Measurements from ENCODE around the gene MICU1. TPM values are rescaled to one million over a fixed set of nuclear protein-coding genes. Genes with fewer than 3 reads are reported as not detected.

The MICU1 gene
- total RNA-seq, 2 experiments from 2014 or later, result 41.2 to 41.7 TPM

DNA sequence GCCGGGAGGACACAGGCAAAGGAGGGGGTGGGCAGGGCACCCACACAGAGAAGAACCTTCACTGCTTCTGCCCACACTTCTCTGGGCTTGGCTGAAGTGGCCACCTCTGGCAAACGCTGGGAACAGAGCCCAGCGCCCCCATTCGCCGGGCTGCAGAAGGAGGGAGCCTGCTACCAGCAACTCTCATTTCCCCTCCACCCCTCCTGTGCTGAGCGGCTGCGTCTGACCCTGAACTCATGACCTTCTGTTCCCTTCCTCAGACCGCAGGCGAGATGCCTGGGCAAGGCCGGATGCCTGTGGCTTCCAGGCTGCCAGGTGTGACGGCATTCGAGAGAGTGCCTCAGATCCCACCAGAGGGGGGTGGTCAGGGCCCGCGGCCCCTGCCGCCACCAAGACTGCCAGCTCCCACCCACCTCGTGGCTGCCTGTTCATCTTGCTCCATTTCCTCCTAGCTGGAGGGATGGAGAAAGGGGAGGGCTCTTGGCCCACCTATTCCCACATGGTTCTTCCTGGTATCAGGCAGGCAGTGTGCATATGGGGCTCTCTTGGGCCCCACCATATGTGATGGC, 291.0 kb downstream of the MICU1 start:
- peak; percentile 95 for DNase-seq
- Mint-ChIP-seq H3K9me3 (no peaks in the 10 kb centered on the region), H3K4me3 (peak overlapping the region; percentile 55), H3K36me3 (peaks cover 17% of the 10 kb centered on the region), H3K27me3 (no peaks in the 10 kb centered on the region), H3K4me1 (ENCODE audit: low read depth) (peaks cover 73% of the 10 kb centered on the region), H3K27ac (peak overlapping the region; percentile 99)
- intact Hi-C loops (cut with micrococcal nuclease), result loop anchor here (1.0 to 10.0 kb wide), 9 partner anchors 19 to 610 kb away; partner anchors contain the start of genes CHST3, DDIT4, DNAJB12 and SPOCK2
- CTCF ChIA-PET, result interaction anchor here (0.7 to 8.9 kb wide), 15 partner anchors 9 to 286 kb away, joined by 3 to 183 read pairs (median 6); partner anchors contain the start of gene DDIT4
- POLR2A ChIA-PET, result interaction anchor here (1.1 to 12.2 kb wide), 12 partner anchors 8 to 286 kb away, joined by 4 to 240 read pairs (median 10); partner anchors contain the start of genes ANAPC16, ASCC1, DDIT4 and SPOCK2

DNA sequence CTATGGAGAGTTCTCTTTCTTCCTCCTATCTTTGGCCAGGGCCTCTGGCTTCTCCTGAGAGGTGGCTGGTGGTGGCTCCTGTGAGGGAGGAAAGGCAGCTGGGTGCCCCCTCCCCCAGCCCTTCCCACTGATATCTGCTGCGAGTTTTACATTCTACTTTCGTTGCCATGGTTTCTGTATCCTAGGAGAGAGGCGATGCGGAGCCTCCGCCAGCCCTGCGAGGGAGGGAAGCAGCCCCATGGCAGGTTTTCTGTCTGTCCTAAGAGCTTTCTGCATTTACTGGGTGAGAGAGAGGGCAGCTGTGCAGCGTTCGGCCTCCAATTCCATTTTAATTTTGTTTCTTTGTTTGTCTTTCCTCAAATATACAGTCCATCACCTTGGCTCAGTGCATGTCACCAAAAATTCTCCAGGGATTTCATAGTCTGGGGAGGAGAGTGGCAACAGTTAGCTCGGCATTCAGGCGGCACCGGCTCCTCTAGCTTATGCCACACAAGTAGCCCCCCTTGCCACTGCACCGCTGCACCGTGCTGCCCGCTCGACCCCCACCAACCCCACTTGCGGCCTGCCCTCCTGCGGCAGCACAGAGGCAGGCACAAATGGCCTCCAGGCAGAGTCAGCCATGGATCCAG, 291.6 kb downstream of the MICU1 start:
- peak; percentile 33 for DNase-seq
- H3K4me1 Mint-ChIP-seq (ENCODE audit: low read depth), result peaks cover 78% of the 10 kb centered on the region
- H3K4me3 Mint-ChIP-seq, result peak overlapping the region; percentile 55
- ChIA-PET POLR2A (interaction anchor here (1.1 to 12.2 kb wide), 12 partner anchors 10 to 247 kb away, joined by 3 to 240 read pairs (median 10); partner anchors contain the start of genes ANAPC16, ASCC1, DDIT4 and SPOCK2), CTCF (interaction anchor here (0.6 to 8.9 kb wide), 13 partner anchors 8 to 285 kb away, joined by 3 to 183 read pairs (median 7); partner anchors contain the start of gene DDIT4)
- peak overlapping the region; percentile 99 for H3K27ac Mint-ChIP-seq
- intact Hi-C loops (cut with micrococcal nuclease), result loop anchor here (2.0 to 10.0 kb wide), 5 partner anchors 116 to 610 kb away; partner anchors contain the start of genes CHST3 and SPOCK2
- peaks cover 18% of the 10 kb centered on the region for H3K36me3 Mint-ChIP-seq
- no peaks in the 10 kb centered on the region for H3K9me3 Mint-ChIP-seq
- H3K27me3 Mint-ChIP-seq, result no peaks in the 10 kb centered on the region

DNA sequence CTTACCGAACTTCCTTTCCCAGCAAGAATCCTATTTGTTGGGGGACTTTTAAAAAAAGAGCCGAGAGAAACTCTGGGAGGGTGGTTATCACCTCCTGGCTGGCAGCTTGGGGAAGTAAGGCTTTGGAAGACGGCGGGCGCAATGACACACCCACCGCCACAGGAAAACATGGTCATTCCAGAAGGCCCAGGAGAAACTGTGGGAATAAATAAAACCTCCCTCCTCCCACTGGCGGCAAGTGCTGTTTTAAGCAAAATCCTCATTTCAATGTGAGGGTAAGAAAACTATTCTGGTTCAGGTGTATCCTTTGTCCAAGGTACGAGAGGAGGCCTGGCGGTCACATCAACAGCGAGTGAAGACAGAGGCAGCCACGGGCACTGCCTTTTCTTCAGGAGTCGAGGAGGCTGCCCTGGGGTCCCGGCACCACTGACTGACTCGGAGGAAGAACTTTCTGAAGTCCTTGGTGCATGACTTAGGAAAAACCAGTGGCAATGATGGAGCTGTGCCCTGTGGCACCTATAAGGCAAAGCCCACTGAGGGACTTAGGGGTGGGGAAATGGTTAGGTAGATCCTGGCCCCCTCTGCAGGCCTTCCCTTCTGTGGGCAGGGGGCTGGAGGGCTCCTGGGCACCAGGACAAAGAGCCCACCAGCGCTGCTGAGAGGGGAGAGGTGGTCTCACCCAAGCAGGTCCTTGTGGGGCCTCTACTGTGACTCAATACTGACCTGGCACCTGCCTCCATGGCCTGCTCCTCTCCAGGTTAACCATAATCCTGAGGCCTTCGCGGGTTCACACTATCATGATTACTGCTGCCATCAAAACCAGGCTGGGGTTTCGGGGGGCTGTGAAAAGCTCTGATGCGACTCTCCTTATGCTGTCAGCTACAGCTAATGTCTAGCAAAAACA, 292.5 kb downstream of the MICU1 start:
- peak overlapping the region; percentile 99 for H3K27ac Mint-ChIP-seq
- H3K9me3 Mint-ChIP-seq, result no peaks in the 10 kb centered on the region
- intact Hi-C loops (cut with micrococcal nuclease), result loop anchor here (2.0 to 10.0 kb wide), 6 partner anchors 85 to 609 kb away; partner anchors contain the start of genes CHST3 and SPOCK2
- ChIA-PET POLR2A (interaction anchor here (0.6 to 12.2 kb wide), 15 partner anchors 11 to 246 kb away, joined by 3 to 240 read pairs (median 9); partner anchors contain the start of genes DDIT4 and SPOCK2), CTCF (interaction anchor here (2.9 to 8.9 kb wide), 6 partner anchors 12 to 284 kb away, joined by 17 to 183 read pairs (median 79); partner anchors contain the start of gene DDIT4)
- DNase-seq, result peak; percentile 70
- H3K4me3 Mint-ChIP-seq, result peak overlapping the region; percentile 63
- no peaks in the 10 kb centered on the region for H3K27me3 Mint-ChIP-seq
- H3K36me3 Mint-ChIP-seq, result peaks cover 19% of the 10 kb centered on the region
- peaks cover 82% of the 10 kb centered on the region for H3K4me1 Mint-ChIP-seq (ENCODE audit: low read depth)

DNA sequence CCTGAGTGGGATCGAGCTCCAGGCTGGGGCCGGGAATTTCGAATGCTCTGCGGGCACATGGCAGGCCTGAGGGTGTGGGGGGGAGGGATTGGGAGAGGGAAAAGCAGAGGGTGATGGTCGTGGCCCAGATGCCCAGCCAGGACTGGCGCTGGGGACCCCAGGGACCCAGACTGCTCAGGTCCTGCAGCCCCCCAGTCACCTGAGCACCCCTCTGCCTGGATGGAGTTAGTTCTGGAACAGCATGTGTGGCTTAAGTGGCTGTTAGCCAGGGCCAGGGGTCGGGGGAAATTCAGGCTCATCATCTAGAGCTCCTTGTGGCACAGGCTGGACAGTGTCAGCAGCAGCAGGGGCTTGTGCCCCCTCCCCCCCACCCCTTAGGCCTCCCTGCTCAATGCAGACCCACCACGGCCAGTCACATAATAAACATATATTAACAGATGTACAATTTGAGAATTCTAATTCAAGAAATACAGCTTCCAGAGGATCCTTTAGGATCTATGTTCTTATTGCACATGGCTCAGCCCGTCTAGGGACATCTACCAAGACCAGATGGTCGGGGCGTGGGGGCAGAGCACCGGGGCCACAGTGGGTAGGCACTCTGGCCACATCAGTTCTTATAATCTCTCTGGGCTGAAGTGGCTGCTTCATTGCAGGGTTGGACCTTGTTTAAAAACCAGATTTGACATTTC, 293.3 kb downstream of the MICU1 start:
- DNase-seq, result no peak
- peak overlapping the region; percentile 99 for H3K27ac Mint-ChIP-seq
- peaks cover 24% of the 10 kb centered on the region for H3K36me3 Mint-ChIP-seq
- H3K4me3 Mint-ChIP-seq, result peak overlapping the region; percentile 63
- CTCF ChIA-PET, result interaction anchor here (0.5 to 8.9 kb wide), 13 partner anchors 8 to 284 kb away, joined by 3 to 100 read pairs (median 6); partner anchors contain the start of gene DDIT4
- no peaks in the 10 kb centered on the region for H3K9me3 Mint-ChIP-seq
- no peaks in the 10 kb centered on the region for H3K27me3 Mint-ChIP-seq
- peaks cover 89% of the 10 kb centered on the region for H3K4me1 Mint-ChIP-seq (ENCODE audit: low read depth)
- POLR2A ChIA-PET, result interaction anchor here (0.7 to 12.2 kb wide), 15 partner anchors 9 to 242 kb away, joined by 3 to 240 read pairs (median 6); partner anchors contain the start of genes ASCC1 and DDIT4
- intact Hi-C loops (cut with micrococcal nuclease), result loop anchor here (2.0 to 10.0 kb wide), 4 partner anchors 84 to 608 kb away; partner anchors contain the start of gene CHST3

DNA sequence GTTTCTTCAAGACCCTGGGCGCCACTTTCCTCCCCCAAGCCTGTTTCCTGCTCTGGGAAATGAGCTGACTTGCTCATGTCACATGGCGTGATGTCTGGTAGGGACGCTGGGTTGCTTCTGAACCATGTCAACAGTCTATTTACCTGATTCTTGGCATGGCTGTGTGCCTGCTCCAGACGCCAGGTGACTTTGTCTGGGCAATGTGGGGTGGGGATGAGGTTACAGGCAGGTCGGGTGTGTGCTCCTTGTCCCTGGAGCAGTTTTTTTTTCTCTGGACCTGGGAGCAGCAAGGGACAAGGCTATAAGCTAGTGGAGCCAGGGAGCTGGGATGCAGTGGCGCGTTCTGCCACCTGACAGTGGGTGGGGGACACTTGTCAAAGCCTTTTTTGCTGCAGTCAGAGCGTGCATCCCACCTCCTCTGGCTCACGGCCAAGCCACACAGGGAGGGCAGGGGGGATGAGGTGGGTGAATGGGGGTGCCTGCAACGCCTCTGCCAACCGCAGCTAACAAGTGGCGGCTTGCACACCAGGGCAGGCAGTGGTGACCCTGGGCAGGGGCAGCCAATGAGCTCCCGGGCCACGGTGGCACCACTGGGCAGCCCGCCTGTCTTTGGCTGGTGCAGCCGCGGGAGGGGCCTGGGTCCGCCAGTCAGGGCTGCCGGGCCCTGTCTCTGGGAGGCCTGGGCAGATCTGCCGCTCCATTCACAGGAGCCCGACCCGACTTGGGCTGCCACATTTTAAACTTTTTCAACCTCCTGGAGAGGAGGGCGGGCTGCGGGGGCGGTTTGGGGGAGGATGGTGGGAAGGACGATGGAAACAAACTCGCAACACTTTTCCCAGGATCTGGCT, 294.1 kb downstream of the MICU1 start:
- ChIA-PET CTCF (interaction anchor here (0.5 to 8.9 kb wide), 16 partner anchors 8 to 435 kb away, joined by 3 to 100 read pairs (median 4); partner anchors contain the start of gene DDIT4), POLR2A (interaction anchor here (0.7 to 12.2 kb wide), 17 partner anchors 8 to 481 kb away, joined by 3 to 240 read pairs (median 5); partner anchors contain the start of genes ASCC1, DDIT4 and PSAP)
- Mint-ChIP-seq H3K4me3 (peak overlapping the region; percentile 63), H3K9me3 (peaks cover under 1% of the 10 kb centered on the region), H3K4me1 (ENCODE audit: low read depth) (peaks cover 85% of the 10 kb centered on the region), H3K27ac (peak overlapping the region; percentile 99), H3K27me3 (peaks cover 2% of the 10 kb centered on the region), H3K36me3 (peaks cover 23% of the 10 kb centered on the region)
- DNase-seq, result peak; percentile 98
- intact Hi-C loops (cut with micrococcal nuclease), result loop anchor here (1.0 to 10.0 kb wide), 5 partner anchors 11 to 607 kb away; partner anchors contain the start of gene CHST3

DNA sequence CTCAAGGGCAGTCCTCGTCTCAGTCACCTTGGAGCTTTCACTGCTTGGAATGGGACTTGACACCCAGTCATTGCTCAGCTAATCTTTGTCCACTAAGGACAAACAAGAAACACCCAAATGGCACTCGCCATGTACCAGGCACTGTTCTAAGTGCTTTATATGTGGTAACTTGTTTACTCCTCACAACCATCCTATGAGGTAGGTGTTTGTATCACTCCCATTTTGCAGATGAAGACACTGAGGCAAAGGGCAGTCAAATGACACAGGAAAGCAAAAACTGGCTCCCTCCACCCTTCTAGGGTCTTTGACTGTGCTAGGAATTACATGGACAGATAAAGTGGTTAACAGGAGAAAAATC, 295.8 kb downstream of the MICU1 start:
- intact Hi-C loops (cut with micrococcal nuclease), result loop anchor here (5.0 to 10.0 kb wide), 3 partner anchors 223 to 605 kb away; partner anchors contain the start of gene CHST3
- POLR2A ChIA-PET, result interaction anchor here (0.6 to 12.2 kb wide), 9 partner anchors 11 to 817 kb away, joined by 3 to 240 read pairs (median 10); partner anchors contain the start of gene DDIT4

GRCh38 chr10:72329290-72330068, 296.4 kb downstream of the MICU1 start:
- ChIA-PET POLR2A (interaction anchor here (0.6 to 12.2 kb wide), 9 partner anchors 10 to 817 kb away, joined by 3 to 240 read pairs (median 31); partner anchors contain the start of gene DDIT4), CTCF (interaction anchor here (0.7 to 8.9 kb wide), 6 partner anchors 9 to 281 kb away, joined by 3 to 100 read pairs (median 4); partner anchors contain the start of gene DDIT4)
- Mint-ChIP-seq H3K27me3 (peaks cover 5% of the 10 kb centered on the region), H3K27ac (peak overlapping the region; percentile 99), H3K9me3 (peaks cover 5% of the 10 kb centered on the region), H3K4me1 (ENCODE audit: low read depth) (peaks cover 73% of the 10 kb centered on the region), H3K4me3 (peak overlapping the region; percentile 100), H3K36me3 (peaks cover 24% of the 10 kb centered on the region)
- intact Hi-C loops (cut with micrococcal nuclease), result loop anchor here (5.0 to 10.0 kb wide), 3 partner anchors 222 to 605 kb away; partner anchors contain the start of gene CHST3
- DNase-seq, result no peak

More for the DNA sequence above, 295.8 kb downstream of the MICU1 start:
- Mint-ChIP-seq H3K4me3 (peak overlapping the region; percentile 57), H3K9me3 (peaks cover 5% of the 10 kb centered on the region), H3K27ac (peak overlapping the region; percentile 99), H3K4me1 (ENCODE audit: low read depth) (peaks cover 73% of the 10 kb centered on the region), H3K27me3 (peaks cover 5% of the 10 kb centered on the region), H3K36me3 (peaks cover 26% of the 10 kb centered on the region)
- CTCF ChIA-PET, result interaction anchor here (0.7 to 8.9 kb wide), 6 partner anchors 9 to 281 kb away, joined by 3 to 100 read pairs (median 3); partner anchors contain the start of gene DDIT4
- no peak for DNase-seq

DNA sequence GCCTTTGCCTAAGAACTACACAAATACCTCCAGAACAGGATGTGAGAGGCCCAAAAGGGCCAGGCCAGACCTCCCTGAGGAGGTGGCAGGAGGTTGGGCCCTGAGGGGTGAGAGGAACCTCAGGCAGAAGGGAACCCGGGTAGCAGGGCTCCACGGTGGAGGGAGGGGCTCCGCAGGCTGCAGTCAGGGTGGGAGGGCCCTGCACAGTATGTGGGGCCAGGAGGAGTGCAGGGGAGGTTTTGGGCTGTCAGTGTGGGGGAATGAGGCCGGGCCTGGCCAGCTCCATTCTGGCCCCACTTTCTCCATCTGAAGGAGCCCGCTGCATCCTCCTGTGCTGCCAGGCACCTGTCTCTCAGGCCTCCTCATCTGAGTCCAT, 297.1 kb downstream of the MICU1 start:
- intact Hi-C loops (cut with micrococcal nuclease), result no loop called here
- Mint-ChIP-seq H3K27me3 (peaks cover 5% of the 10 kb centered on the region), H3K4me1 (ENCODE audit: low read depth) (peaks cover 72% of the 10 kb centered on the region), H3K4me3 (peak overlapping the region; percentile 100), H3K36me3 (peaks cover 20% of the 10 kb centered on the region), H3K9me3 (peaks cover 5% of the 10 kb centered on the region), H3K27ac (peak overlapping the region; percentile 99)
- peak; percentile 73 for DNase-seq
- ChIA-PET CTCF (interaction anchor here (1.1 to 7.2 kb wide), 3 partner anchors 31 to 54 kb away, joined by 3 to 100 read pairs (median 4); partner anchors contain the start of gene DDIT4), POLR2A (interaction anchor here (1.0 to 12.2 kb wide), 9 partner anchors 8 to 53 kb away, joined by 4 to 240 read pairs (median 31); partner anchors contain the start of gene DDIT4)

Data from activated CD4-positive, alpha-beta memory T cell treated with anti-CD3 and anti-CD28 coated beads for 36 hours (primary cell).